ENCODE measurements around the gene PTPRK. TPM values are rescaled to one million over a fixed set of nuclear protein-coding genes. Genes with fewer than 3 reads are reported as not detected.

The PTPRK gene
- total RNA-seq, 2 donors from 2014 or later, result 94.1 to 117 TPM

GRCh38 chr6:128118401-128118800 lies 402.0 kb downstream of the PTPRK start:
- no peaks in the 10 kb centered on the region for H3K9me3 ChIP-seq
- no peak overlapping the region for H3K4me3 ChIP-seq
- no peak overlapping the region for H3K9ac ChIP-seq (ENCODE audit: low read depth in 2 of 2, low read length in 2 of 2)
- no peaks in the 10 kb centered on the region for H3K36me3 ChIP-seq
- no peaks in the 10 kb centered on the region for H3K4me1 ChIP-seq
- no peaks in the 10 kb centered on the region for H3K27me3 ChIP-seq
- no peak for TF ChIP-seq CTCF (IDR thresholded peaks at IDR 0.05)
- DNase-seq, result no peak
- intact Hi-C loops (cut with DNase I), result no loop called here
- no peak overlapping the region for H3K27ac ChIP-seq

GRCh38 chr6:128117916-128118315 lies 402.5 kb downstream of the PTPRK start:
- H3K4me1 ChIP-seq, result no peaks in the 10 kb centered on the region
- TF ChIP-seq CTCF (IDR thresholded peaks at IDR 0.05), result no peak

GRCh38 chr6:128114164-128114563 lies 406.2 kb downstream of the PTPRK start:
- Histone ChIP-seq H3K36me3 (no peaks in the 10 kb centered on the region), H3K9ac (ENCODE audit: low read depth in 2 of 2, low read length in 2 of 2) (no peak overlapping the region), H3K4me1 (peaks cover 3% of the 10 kb centered on the region), H3K9me3 (no peaks in the 10 kb centered on the region), H3K27ac (no peak overlapping the region), H3K4me3 (no peak overlapping the region), H3K27me3 (no peaks in the 10 kb centered on the region)
- no peak for DNase-seq
- intact Hi-C loops (cut with DNase I), result no loop called here
- no peak for TF ChIP-seq CTCF (IDR thresholded peaks at IDR 0.05)

More at GRCh38 chr6:128117916-128118315, 402.5 kb downstream of the PTPRK start:
- Histone ChIP-seq H3K9me3 (no peaks in the 10 kb centered on the region), H3K36me3 (no peaks in the 10 kb centered on the region), H3K4me3 (no peak overlapping the region), H3K9ac (ENCODE audit: low read depth in 2 of 2, low read length in 2 of 2) (no peak overlapping the region), H3K27me3 (no peaks in the 10 kb centered on the region), H3K27ac (no peak overlapping the region)
- intact Hi-C loops (cut with DNase I), result no loop called here
- DNase-seq, result no peak

- no peaks in the 10 kb centered on the region for H3K9me3 ChIP-seq
- H3K4me1 ChIP-seq, result peaks cover 3% of the 10 kb centered on the region
- H3K27ac ChIP-seq, result peak overlapping the region; percentile 35
- H3K4me3 ChIP-seq, result no peak overlapping the region
- intact Hi-C loops (cut with DNase I), result no loop called here
- no peak for DNase-seq
- H3K36me3 ChIP-seq, result no peaks in the 10 kb centered on the region
- no peak overlapping the region for H3K9ac ChIP-seq (ENCODE audit: low read depth in 2 of 2, low read length in 2 of 2)
- H3K27me3 ChIP-seq, result no peaks in the 10 kb centered on the region
- TF ChIP-seq CTCF (IDR thresholded peaks at IDR 0.05), result no peak
These were observed 407.9 kb downstream of the PTPRK start for GRCh38 chr6:128112494-128112893.

- no peaks in the 10 kb centered on the region for H3K9me3 ChIP-seq
- intact Hi-C loops (cut with DNase I), result no loop called here
These were observed 409.3 kb downstream of the PTPRK start for GRCh38 chr6:128111096-128111495.

More at GRCh38 chr6:128111096-128111495, 409.3 kb downstream of the PTPRK start:
- H3K27me3 ChIP-seq, result no peaks in the 10 kb centered on the region
- H3K36me3 ChIP-seq, result no peaks in the 10 kb centered on the region
- no peak overlapping the region for H3K27ac ChIP-seq
- H3K4me3 ChIP-seq, result no peak overlapping the region
- H3K4me1 ChIP-seq, result peaks cover 3% of the 10 kb centered on the region
- no peak for TF ChIP-seq CTCF (IDR thresholded peaks at IDR 0.05)
- H3K9ac ChIP-seq (ENCODE audit: low read depth in 2 of 2, low read length in 2 of 2), result no peak overlapping the region
- DNase-seq, result no peak

All from colonic mucosa (tissue), 4 donors.